OCI-LY1 (cell line): ENCODE measurements around the gene TMBIM4.

Experiments used
- EZH2 ChIP-seq: fragments of 200-600 bp; sonication (generic), shearing (Covaris generic); IDR thresholded peaks from 2 replicates; pipeline ENCODE4 v1.8.0; 2017; ENCODE audit warnings: borderline replicate concordance, mixed run types, mild to moderate bottlenecking, antibody characterized with exemption, low read length, moderate library complexity, mixed read lengths
- TF ChIP-seq, protein P1 (sequence below): fragments of 200-600 bp; sonication (generic), shearing (Covaris generic); IDR thresholded peaks from 2 replicates; pipeline ENCODE4 v1.5.1; 2017; ENCODE audit warnings: mild to moderate bottlenecking, antibody characterized with exemption, low read length, moderate library complexity, mixed read lengths

DNA sequence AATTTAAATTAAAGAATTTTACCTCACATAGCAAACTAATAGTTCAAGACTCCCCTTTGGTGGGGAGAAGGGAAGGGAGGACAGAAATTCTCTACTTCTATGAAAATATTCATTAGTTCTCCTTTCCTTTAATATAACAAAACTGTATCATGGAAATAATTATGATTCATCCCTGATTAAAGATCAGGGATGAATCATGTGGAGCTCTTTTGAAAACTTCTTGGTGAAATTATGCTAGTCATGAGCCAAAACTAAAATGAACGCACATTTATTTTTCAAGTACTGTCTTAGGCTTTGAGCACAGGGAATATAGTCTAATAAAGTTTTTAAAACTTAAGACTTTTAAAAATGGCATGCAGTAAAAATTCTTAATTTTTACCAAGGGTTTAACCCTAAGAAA, 17.1 kb downstream of the TMBIM4 start:
- TF ChIP-seq, protein P1, sequence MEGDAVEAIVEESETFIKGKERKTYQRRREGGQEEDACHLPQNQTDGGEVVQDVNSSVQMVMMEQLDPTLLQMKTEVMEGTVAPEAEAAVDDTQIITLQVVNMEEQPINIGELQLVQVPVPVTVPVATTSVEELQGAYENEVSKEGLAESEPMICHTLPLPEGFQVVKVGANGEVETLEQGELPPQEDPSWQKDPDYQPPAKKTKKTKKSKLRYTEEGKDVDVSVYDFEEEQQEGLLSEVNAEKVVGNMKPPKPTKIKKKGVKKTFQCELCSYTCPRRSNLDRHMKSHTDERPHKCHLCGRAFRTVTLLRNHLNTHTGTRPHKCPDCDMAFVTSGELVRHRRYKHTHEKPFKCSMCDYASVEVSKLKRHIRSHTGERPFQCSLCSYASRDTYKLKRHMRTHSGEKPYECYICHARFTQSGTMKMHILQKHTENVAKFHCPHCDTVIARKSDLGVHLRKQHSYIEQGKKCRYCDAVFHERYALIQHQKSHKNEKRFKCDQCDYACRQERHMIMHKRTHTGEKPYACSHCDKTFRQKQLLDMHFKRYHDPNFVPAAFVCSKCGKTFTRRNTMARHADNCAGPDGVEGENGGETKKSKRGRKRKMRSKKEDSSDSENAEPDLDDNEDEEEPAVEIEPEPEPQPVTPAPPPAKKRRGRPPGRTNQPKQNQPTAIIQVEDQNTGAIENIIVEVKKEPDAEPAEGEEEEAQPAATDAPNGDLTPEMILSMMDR = no peak
- TF ChIP-seq EZH2 = no peak
